Neural cell (in vitro differentiated cells): Measurements from ENCODE around the gene MGAT5. TPM values are rescaled to one million over a fixed set of nuclear protein-coding genes. Genes with fewer than 3 reads are reported as not detected.

Experiments used
- H2AFZ ChIP-seq: fragments of 200-600, 300-800 bp; sonication (generic), shearing (Covaris generic); 2 replicates; pipeline ENCODE4 v1.6.0; 2014; ENCODE audit warnings: low read depth, mild to moderate bottlenecking, antibody characterized with exemption, low read length, moderate library complexity
- H3F3A ChIP-seq: fragments of 200-600 bp; shearing (Covaris generic); 2 replicates; pipeline ENCODE4 v1.6.1; 2016; ENCODE audit warnings: mild to moderate bottlenecking, moderate library complexity, mixed read lengths, antibody characterized with exemption, low read length; ENCODE audit not compliant: insufficient read depth, poor library complexity, severe bottlenecking
- H3K27ac ChIP-seq: fragments of 200-600, 300-800 bp; sonication (generic), shearing (Covaris generic); 2 replicates; pipeline ENCODE4 v1.5.1; 2014; ENCODE audit warnings: mild to moderate bottlenecking, low read length, moderate library complexity
- H3K27me3 ChIP-seq: fragments of 300-800, 200-600 bp; sonication (generic), shearing (Covaris generic); 2 replicates; pipeline ENCODE4 v1.6.0; 2014; ENCODE audit warnings: mild to moderate bottlenecking, low read depth, low read length, moderate library complexity; ENCODE audit not compliant: insufficient read depth
- H3K36me3 ChIP-seq: fragments of 300-800, 200-600 bp; sonication (generic), shearing (Covaris generic); 2 replicates; pipeline ENCODE4 v1.5.1; 2014; ENCODE audit warnings: mild to moderate bottlenecking, antibody characterized with exemption, low read length, moderate library complexity; ENCODE audit not compliant: insufficient read depth
- H3K4me2 ChIP-seq: fragments of 300-800, 200-600 bp; sonication (generic), shearing (Covaris generic); 2 replicates; pipeline ENCODE4 v1.6.0; 2014; ENCODE audit warnings: mild to moderate bottlenecking, low read length
- H3K4me3 ChIP-seq: fragments of 300-800, 200-600 bp; sonication (generic), shearing (Covaris generic); 2 replicates; pipeline ENCODE4 v1.5.1; 2014; ENCODE audit warnings: mild to moderate bottlenecking, low read length, moderate library complexity
- H3K79me2 ChIP-seq: fragments of 200-600 bp; shearing (Covaris generic); replicated peaks from 2 replicates; pipeline ENCODE4 v1.6.0; 2014; ENCODE audit warnings: mild to moderate bottlenecking, low read length, moderate library complexity; ENCODE audit not compliant: insufficient read depth
- H3K9ac ChIP-seq: fragments of 300-800, 200-600 bp; sonication (generic), shearing (Covaris generic); 2 replicates; pipeline ENCODE4 v1.6.1; 2016; ENCODE audit warnings: mild to moderate bottlenecking, low read length, mixed read lengths
- H3K9me2 ChIP-seq: fragments of 200-600 bp; shearing (Covaris generic); 2 replicates; pipeline ENCODE4 v1.6.1; 2016; ENCODE audit warnings: mild to moderate bottlenecking, low read length, mixed read lengths; ENCODE audit not compliant: insufficient read depth
- H3K9me3 ChIP-seq: fragments of 200-600, 300-800 bp; sonication (generic), shearing (Covaris generic); 2 replicates; pipeline ENCODE4 v1.6.1; 2016; ENCODE audit warnings: mild to moderate bottlenecking, mixed run types, low read length, moderate library complexity, mixed read lengths
- H4K20me1 ChIP-seq: fragments of 200-600 bp; shearing (Covaris generic); 2 replicates; pipeline ENCODE4 v1.6.1; 2016; ENCODE audit warnings: mild to moderate bottlenecking, mixed run types; ENCODE audit not compliant: insufficient read depth
- EP300 ChIP-seq: fragments of 450-650 bp; conservative IDR thresholded peaks from 2 replicates; pipeline ENCODE4 v1.6.1; 2014; ENCODE audit warnings: antibody characterized with exemption, mild to moderate bottlenecking, moderate library complexity; ENCODE audit not compliant: poor library complexity, severe bottlenecking
- EZH2 ChIP-seq: fragments of 200-600, 300-800 bp; shearing (Covaris generic), sonication (generic); IDR thresholded peaks from 2 replicates; pipeline ENCODE4 v1.6.1; 2014; ENCODE audit warnings: antibody characterized with exemption, low read length, borderline replicate concordance, mild to moderate bottlenecking; ENCODE audit not compliant: insufficient read depth, poor library complexity, severe bottlenecking
- MXI1 ChIP-seq: fragments of 450-650 bp; conservative IDR thresholded peaks from 2 replicates; pipeline ENCODE4 v1.6.1; 2014; ENCODE audit warnings: antibody characterized with exemption, mild to moderate bottlenecking; ENCODE audit not compliant: poor library complexity, severe bottlenecking
- POLR2AphosphoS5 ChIP-seq: IDR thresholded peaks from 2 replicates; pipeline ENCODE4 v1.6.1; 2012
- RAD21 ChIP-seq: fragments of 450-650 bp; conservative IDR thresholded peaks from 2 replicates; pipeline ENCODE4 v1.6.1; 2014; ENCODE audit warnings: antibody characterized with exemption, mild to moderate bottlenecking, moderate library complexity
- SMC3 ChIP-seq: fragments of 450-650 bp; conservative IDR thresholded peaks from 2 replicates; pipeline ENCODE4 v1.6.1; 2014; ENCODE audit warnings: antibody characterized with exemption, mild to moderate bottlenecking, moderate library complexity; ENCODE audit not compliant: poor library complexity
- TAF1 ChIP-seq: IDR thresholded peaks from 2 replicates; pipeline ENCODE4 v1.6.1; 2012; ENCODE audit warnings: low read depth
- polyA plus RNA-seq: library from polyadenylated mRNA; depleted of rRNA; stranded (reverse); fragments of >200 nt; gene quantifications from 2 replicates; pipeline ENCODE4 v1.2.3, GENCODE V29; 2014
- TF ChIP-seq, protein P1 (sequence below): fragments of 450-650 bp; IDR thresholded peaks from 2 replicates; pipeline ENCODE4 v1.5.1; 2014; ENCODE audit warnings: antibody characterized with exemption, mild to moderate bottlenecking, moderate library complexity; ENCODE audit not compliant: poor library complexity, severe bottlenecking
- TF ChIP-seq, protein P2 (sequence below): IDR thresholded peaks from 2 replicates; pipeline ENCODE4 v1.6.1; 2012; ENCODE audit warnings: borderline replicate concordance

MGAT5 gene
- polyA plus RNA-seq, 1 donor from 2014 or later = 40.9 TPM

DNA sequence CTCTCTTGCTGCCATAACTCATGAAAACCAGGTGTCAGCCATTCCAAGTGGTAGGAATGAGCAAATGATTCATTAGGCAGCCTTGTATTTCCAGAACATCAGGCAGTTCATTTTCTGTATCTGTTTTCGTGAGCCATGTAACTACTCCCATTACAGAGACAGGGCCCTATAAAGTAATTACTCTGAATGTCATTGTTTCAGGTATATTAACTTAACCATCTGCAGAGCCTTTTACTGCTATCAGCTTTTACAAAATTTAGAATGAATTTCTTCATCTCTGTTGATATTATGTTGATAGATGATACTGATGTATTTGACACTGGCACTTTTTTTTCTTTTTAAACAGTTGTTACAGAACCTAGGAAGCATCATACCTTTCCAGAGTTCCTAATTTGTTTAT, 69.9 kb downstream of the MGAT5 start:
- Histone ChIP-seq H3F3A (no peaks in the 10 kb centered on the region), H3K9ac (no peak overlapping the region), H3K9me3 (no peaks in the 10 kb centered on the region), H3K4me2 (no peak overlapping the region), H3K4me3 (no peak overlapping the region), H3K27ac (no peak overlapping the region), H3K27me3 (no peaks in the 10 kb centered on the region), H4K20me1 (no peaks in the 10 kb centered on the region), H3K36me3 (peaks cover 7% of the 10 kb centered on the region), H3K9me2 (no peaks in the 10 kb centered on the region), H3K79me2 (no peaks in the 10 kb centered on the region), H2AFZ (no peak overlapping the region)
- TF ChIP-seq POLR2AphosphoS5 (no peak), TAF1 (no peak), RAD21 (no peak), SMC3 (no peak), EZH2 (no peak), MXI1 (no peak), EP300 (no peak)
- TF ChIP-seq, protein P1, sequence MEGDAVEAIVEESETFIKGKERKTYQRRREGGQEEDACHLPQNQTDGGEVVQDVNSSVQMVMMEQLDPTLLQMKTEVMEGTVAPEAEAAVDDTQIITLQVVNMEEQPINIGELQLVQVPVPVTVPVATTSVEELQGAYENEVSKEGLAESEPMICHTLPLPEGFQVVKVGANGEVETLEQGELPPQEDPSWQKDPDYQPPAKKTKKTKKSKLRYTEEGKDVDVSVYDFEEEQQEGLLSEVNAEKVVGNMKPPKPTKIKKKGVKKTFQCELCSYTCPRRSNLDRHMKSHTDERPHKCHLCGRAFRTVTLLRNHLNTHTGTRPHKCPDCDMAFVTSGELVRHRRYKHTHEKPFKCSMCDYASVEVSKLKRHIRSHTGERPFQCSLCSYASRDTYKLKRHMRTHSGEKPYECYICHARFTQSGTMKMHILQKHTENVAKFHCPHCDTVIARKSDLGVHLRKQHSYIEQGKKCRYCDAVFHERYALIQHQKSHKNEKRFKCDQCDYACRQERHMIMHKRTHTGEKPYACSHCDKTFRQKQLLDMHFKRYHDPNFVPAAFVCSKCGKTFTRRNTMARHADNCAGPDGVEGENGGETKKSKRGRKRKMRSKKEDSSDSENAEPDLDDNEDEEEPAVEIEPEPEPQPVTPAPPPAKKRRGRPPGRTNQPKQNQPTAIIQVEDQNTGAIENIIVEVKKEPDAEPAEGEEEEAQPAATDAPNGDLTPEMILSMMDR = no peak
- TF ChIP-seq, protein P2, sequence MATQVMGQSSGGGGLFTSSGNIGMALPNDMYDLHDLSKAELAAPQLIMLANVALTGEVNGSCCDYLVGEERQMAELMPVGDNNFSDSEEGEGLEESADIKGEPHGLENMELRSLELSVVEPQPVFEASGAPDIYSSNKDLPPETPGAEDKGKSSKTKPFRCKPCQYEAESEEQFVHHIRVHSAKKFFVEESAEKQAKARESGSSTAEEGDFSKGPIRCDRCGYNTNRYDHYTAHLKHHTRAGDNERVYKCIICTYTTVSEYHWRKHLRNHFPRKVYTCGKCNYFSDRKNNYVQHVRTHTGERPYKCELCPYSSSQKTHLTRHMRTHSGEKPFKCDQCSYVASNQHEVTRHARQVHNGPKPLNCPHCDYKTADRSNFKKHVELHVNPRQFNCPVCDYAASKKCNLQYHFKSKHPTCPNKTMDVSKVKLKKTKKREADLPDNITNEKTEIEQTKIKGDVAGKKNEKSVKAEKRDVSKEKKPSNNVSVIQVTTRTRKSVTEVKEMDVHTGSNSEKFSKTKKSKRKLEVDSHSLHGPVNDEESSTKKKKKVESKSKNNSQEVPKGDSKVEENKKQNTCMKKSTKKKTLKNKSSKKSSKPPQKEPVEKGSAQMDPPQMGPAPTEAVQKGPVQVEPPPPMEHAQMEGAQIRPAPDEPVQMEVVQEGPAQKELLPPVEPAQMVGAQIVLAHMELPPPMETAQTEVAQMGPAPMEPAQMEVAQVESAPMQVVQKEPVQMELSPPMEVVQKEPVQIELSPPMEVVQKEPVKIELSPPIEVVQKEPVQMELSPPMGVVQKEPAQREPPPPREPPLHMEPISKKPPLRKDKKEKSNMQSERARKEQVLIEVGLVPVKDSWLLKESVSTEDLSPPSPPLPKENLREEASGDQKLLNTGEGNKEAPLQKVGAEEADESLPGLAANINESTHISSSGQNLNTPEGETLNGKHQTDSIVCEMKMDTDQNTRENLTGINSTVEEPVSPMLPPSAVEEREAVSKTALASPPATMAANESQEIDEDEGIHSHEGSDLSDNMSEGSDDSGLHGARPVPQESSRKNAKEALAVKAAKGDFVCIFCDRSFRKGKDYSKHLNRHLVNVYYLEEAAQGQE = no peak

DNA sequence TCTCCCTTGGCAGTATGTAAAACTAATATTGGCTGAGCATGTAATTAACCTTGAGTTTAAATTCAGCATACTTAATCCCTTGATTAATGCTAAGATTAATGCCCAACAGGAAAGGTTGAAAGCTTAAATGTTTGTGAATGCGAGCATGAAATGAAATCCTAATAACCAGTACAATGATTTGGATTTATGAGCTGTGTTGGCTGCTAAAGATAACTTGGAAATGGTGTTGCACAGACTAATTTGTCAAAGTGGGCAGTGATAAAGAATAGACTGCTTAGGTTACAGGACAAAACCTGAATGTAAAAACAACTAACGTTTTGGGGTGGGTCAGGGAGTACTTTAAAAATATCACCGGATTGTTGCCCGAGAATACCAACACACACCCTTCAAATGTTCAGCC, 70.6 kb downstream of the MGAT5 start:
- H3K4me2 ChIP-seq = no peak overlapping the region
- no peaks in the 10 kb centered on the region for H3K27me3 ChIP-seq
- no peak overlapping the region for H2AFZ ChIP-seq
- no peaks in the 10 kb centered on the region for H3K79me2 ChIP-seq
- no peak overlapping the region for H3K27ac ChIP-seq
- H3K4me3 ChIP-seq = no peak overlapping the region
- no peak for TF ChIP-seq TAF1
- TF ChIP-seq, protein P2 = no peak
- TF ChIP-seq SMC3 = no peak
- TF ChIP-seq MXI1 = no peak
- TF ChIP-seq, protein P1 = no peak
- TF ChIP-seq RAD21 = no peak
- TF ChIP-seq POLR2AphosphoS5 = no peak
- TF ChIP-seq EZH2 = no peak
- TF ChIP-seq EP300 = no peak
- H4K20me1 ChIP-seq = no peaks in the 10 kb centered on the region
- H3K36me3 ChIP-seq = peaks cover 7% of the 10 kb centered on the region
- H3F3A ChIP-seq = no peaks in the 10 kb centered on the region
- no peak overlapping the region for H3K9ac ChIP-seq
- H3K9me2 ChIP-seq = no peaks in the 10 kb centered on the region
- H3K9me3 ChIP-seq = no peaks in the 10 kb centered on the region
